HepG2 (cell line): ENCODE results near the gene DNASE1.

ENCODE experiments used
- ATM ChIP-seq: fragments of 450-650 bp; IDR thresholded peaks from 2 replicates; pipeline ENCODE4 v1.7.1; 2017; ENCODE audit warnings: mild to moderate bottlenecking, borderline replicate concordance
- CTCF ChIP-seq: sonication (generic); formaldehyde crosslinking; IDR thresholded peaks from 2 replicates; pipeline ENCODE4 v1.5.0; 2020; ENCODE audit warnings: mild to moderate bottlenecking, missing genetic modification reagents, moderate library complexity
- E2F5 ChIP-seq: sonication (generic); formaldehyde crosslinking; conservative IDR thresholded peaks from 2 replicates; pipeline ENCODE4 v1.4.0; 2020; ENCODE audit warnings: missing genetic modification reagents
- PREB ChIP-seq: sonication (generic); formaldehyde crosslinking; IDR thresholded peaks from 2 replicates; pipeline ENCODE4 v1.4.0; 2020; ENCODE audit warnings: missing genetic modification reagents
- UBTF ChIP-seq: sonication (generic); formaldehyde crosslinking; IDR thresholded peaks from 2 replicates; pipeline ENCODE4 v1.4.0; 2020; ENCODE audit warnings: mild to moderate bottlenecking, missing genetic modification reagents
- ZNF224 ChIP-seq: sonication (generic); formaldehyde crosslinking; IDR thresholded peaks from 2 replicates; pipeline ENCODE4 v1.5.0; 2020; ENCODE audit warnings: mild to moderate bottlenecking, missing genetic modification reagents
- ZNF343 ChIP-seq: sonication (generic); formaldehyde crosslinking; IDR thresholded peaks from 2 replicates; pipeline ENCODE4 v1.4.0; 2020; ENCODE audit warnings: mild to moderate bottlenecking, missing genetic modification reagents

- no peak for TF ChIP-seq E2F5 (CRISPR knock-in tag)
- no peak for TF ChIP-seq CTCF (CRISPR knock-in tag)
- no peak for TF ChIP-seq ATM
- TF ChIP-seq UBTF (CRISPR knock-in tag): no peak
- TF ChIP-seq ZNF224 (CRISPR knock-in tag): no peak
- TF ChIP-seq PREB (CRISPR knock-in tag): no peak
- TF ChIP-seq ZNF343: no peak
Measured at GRCh38 chr16:3618769-3619141, 35.7 kb upstream of the DNASE1 start.
